HG03565 (cell line): ENCODE results near the gene SHROOM3.

Experiments
- ATAC-seq: cut with Tn5 transposase; IDR thresholded peaks from one replicate; pipeline ENCODE4 v1.9.1; 2021; ENCODE audit warnings: mild to moderate bottlenecking, moderate library complexity; ENCODE audit not compliant: unreplicated experiment

Gene SHROOM3

GRCh38 chr4:76758996-76759395 is 324.0 kb downstream of the SHROOM3 start:
- no peak for ATAC-seq

GRCh38 chr4:76760193-76760592 is 325.2 kb downstream of the SHROOM3 start:
- ATAC-seq = no peak

- ATAC-seq = no peak
Observed at GRCh38 chr4:76762137-76763130, 327.4 kb downstream of the SHROOM3 start.

- no peak for ATAC-seq
Observed at GRCh38 chr4:76764251-76764650, 329.2 kb downstream of the SHROOM3 start.

- peak; percentile 90 for ATAC-seq
Observed at GRCh38 chr4:76765473-76766183, 330.6 kb downstream of the SHROOM3 start.

GRCh38 chr4:76767983-76768382 is 333.0 kb downstream of the SHROOM3 start:
- no peak for ATAC-seq

- no peak for ATAC-seq
Observed at GRCh38 chr4:76772498-76773106, 337.6 kb downstream of the SHROOM3 start.

GRCh38 chr4:76773766-76774165 is 338.7 kb downstream of the SHROOM3 start:
- ATAC-seq = no peak

GRCh38 chr4:76779740-76780459 is 344.9 kb downstream of the SHROOM3 start:
- ATAC-seq = no peak

- ATAC-seq = no peak
Observed at GRCh38 chr4:76780781-76781697, 346.0 kb downstream of the SHROOM3 start.

GRCh38 chr4:76781698-76782595 is 346.9 kb downstream of the SHROOM3 start:
- ATAC-seq = peak; percentile 81

GRCh38 chr4:76782837-76783236 is 347.8 kb downstream of the SHROOM3 start:
- ATAC-seq = no peak

GRCh38 chr4:76783836-76784235 is 348.8 kb downstream of the SHROOM3 start:
- ATAC-seq = no peak

- ATAC-seq = no peak
Observed at GRCh38 chr4:76784237-76784636, 349.2 kb downstream of the SHROOM3 start.

- no peak for ATAC-seq
Observed at GRCh38 chr4:76787898-76788297, 352.9 kb downstream of the SHROOM3 start.

- no peak for ATAC-seq
Observed at GRCh38 chr4:76790377-76790776, 355.3 kb downstream of the SHROOM3 start.

- ATAC-seq = no peak
Observed at GRCh38 chr4:76791479-76791878, 356.4 kb downstream of the SHROOM3 start.

- ATAC-seq = no peak
Observed at GRCh38 chr4:76792418-76792817, 357.4 kb downstream of the SHROOM3 start.

- no peak for ATAC-seq
Observed at GRCh38 chr4:76795243-76795642, 360.2 kb downstream of the SHROOM3 start.
